Osteocyte (in vitro differentiated cells): ENCODE results near the gene CHAC1. TPM values are rescaled to one million over a fixed set of nuclear protein-coding genes. Genes with fewer than 3 reads are reported as not detected.

Experiments
- DNase-seq: peaks from one replicate; pipeline ENCODE4 v3.0.0; 2021; ENCODE audit warnings: mixed read lengths; ENCODE audit not compliant: unreplicated experiment; ENCODE audit errors: extremely low spot score
- H3K27ac Mint-ChIP-seq: one replicate; pipeline ENCODE4 v1.8.0; 2021; ENCODE audit warnings: mild to moderate bottlenecking, mixed read lengths; ENCODE audit not compliant: unreplicated experiment
- H3K27me3 Mint-ChIP-seq: one replicate; pipeline ENCODE4 v1.8.0; 2021; ENCODE audit warnings: mixed read lengths; ENCODE audit not compliant: unreplicated experiment
- H3K36me3 Mint-ChIP-seq: one replicate; pipeline ENCODE4 v1.8.0; 2021; ENCODE audit warnings: mixed read lengths; ENCODE audit not compliant: unreplicated experiment
- H3K4me1 Mint-ChIP-seq: one replicate; pipeline ENCODE4 v1.8.0; 2021; ENCODE audit warnings: mixed read lengths; ENCODE audit not compliant: unreplicated experiment
- H3K4me3 Mint-ChIP-seq: one replicate; pipeline ENCODE4 v1.8.0; 2021; ENCODE audit warnings: mild to moderate bottlenecking, moderate library complexity, mixed read lengths; ENCODE audit not compliant: unreplicated experiment
- H3K9me3 Mint-ChIP-seq: one replicate; pipeline ENCODE4 v1.8.0; 2021; ENCODE audit warnings: mixed read lengths; ENCODE audit not compliant: unreplicated experiment
- total RNA-seq: library from RNA; stranded (reverse); gene quantifications from 2 replicates; pipeline ENCODE4 v1.2.1, GENCODE V29; 2021
- TF ChIP-seq, protein P1 (sequence below): fragments of 200-600 bp; sonication (generic); IDR thresholded peaks from 2 replicates; pipeline ENCODE4 v1.5.0; 2021; ENCODE audit warnings: antibody characterized with exemption, mild to moderate bottlenecking, moderate library complexity

Gene CHAC1
- total RNA-seq, 1 donor from 2014 or later, result 33.3 TPM

DNA sequence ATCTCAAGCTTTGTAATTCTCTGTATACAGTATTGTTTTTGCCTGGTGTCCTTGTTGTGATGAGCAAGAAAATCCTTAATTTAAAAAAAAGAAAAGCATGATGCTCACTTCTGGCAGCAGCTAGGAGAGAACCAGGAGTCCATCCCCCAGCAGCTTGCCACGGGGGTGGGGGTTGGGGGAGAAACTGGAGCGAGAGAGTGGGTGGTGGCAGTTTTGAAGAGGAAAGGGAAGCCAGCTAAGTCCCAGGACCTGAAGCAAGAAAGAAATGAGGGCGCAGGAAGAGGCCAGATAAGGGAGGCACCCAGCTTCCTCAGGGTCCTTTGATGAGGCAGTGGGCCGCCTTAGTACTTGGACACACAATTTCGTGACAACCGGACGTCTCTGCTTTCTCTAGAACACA lies 23.5 kb downstream of the CHAC1 start:
- Mint-ChIP-seq H3K4me1 (peaks cover 15% of the 10 kb centered on the region), H3K4me3 (no peak overlapping the region), H3K9me3 (no peaks in the 10 kb centered on the region), H3K36me3 (peaks cover 37% of the 10 kb centered on the region), H3K27ac (peak overlapping the region; percentile 60), H3K27me3 (no peaks in the 10 kb centered on the region)
- TF ChIP-seq, protein P1, sequence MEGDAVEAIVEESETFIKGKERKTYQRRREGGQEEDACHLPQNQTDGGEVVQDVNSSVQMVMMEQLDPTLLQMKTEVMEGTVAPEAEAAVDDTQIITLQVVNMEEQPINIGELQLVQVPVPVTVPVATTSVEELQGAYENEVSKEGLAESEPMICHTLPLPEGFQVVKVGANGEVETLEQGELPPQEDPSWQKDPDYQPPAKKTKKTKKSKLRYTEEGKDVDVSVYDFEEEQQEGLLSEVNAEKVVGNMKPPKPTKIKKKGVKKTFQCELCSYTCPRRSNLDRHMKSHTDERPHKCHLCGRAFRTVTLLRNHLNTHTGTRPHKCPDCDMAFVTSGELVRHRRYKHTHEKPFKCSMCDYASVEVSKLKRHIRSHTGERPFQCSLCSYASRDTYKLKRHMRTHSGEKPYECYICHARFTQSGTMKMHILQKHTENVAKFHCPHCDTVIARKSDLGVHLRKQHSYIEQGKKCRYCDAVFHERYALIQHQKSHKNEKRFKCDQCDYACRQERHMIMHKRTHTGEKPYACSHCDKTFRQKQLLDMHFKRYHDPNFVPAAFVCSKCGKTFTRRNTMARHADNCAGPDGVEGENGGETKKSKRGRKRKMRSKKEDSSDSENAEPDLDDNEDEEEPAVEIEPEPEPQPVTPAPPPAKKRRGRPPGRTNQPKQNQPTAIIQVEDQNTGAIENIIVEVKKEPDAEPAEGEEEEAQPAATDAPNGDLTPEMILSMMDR, result no peak
- no peak for DNase-seq

GRCh38 chr15:40978141-40978540 lies 24.9 kb downstream of the CHAC1 start:
- no peak for DNase-seq
- Mint-ChIP-seq H3K4me1 (peaks cover 24% of the 10 kb centered on the region), H3K27me3 (no peaks in the 10 kb centered on the region), H3K27ac (no peak overlapping the region), H3K9me3 (no peaks in the 10 kb centered on the region), H3K36me3 (peaks cover 46% of the 10 kb centered on the region), H3K4me3 (no peak overlapping the region)
- TF ChIP-seq, protein P1, result no peak

DNA sequence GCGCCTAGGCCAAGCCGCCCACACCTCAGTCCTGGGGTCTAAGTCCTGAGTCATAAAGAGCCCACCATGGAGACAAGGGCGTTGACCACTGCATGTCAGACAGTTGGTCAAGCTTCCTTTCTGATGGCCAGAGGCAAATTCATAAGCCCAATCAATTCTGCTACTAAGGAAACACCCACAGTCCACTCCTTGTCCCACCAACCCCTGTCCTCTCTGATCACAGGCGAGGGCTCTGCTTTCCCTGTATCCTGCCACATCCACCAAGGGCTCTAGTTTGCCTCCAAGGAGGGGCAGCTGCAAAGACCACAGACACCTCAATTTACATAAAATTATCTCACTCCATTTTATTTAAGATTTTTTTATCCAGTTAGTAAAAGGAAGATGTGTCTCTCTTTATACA lies 25.3 kb downstream of the CHAC1 start:
- H3K36me3 Mint-ChIP-seq, result peaks cover 50% of the 10 kb centered on the region
- H3K9me3 Mint-ChIP-seq, result no peaks in the 10 kb centered on the region
- TF ChIP-seq, protein P1, result no peak
- no peak overlapping the region for H3K4me3 Mint-ChIP-seq
- DNase-seq, result no peak
- H3K27me3 Mint-ChIP-seq, result no peaks in the 10 kb centered on the region
- peaks cover 28% of the 10 kb centered on the region for H3K4me1 Mint-ChIP-seq
- no peak overlapping the region for H3K27ac Mint-ChIP-seq

DNA sequence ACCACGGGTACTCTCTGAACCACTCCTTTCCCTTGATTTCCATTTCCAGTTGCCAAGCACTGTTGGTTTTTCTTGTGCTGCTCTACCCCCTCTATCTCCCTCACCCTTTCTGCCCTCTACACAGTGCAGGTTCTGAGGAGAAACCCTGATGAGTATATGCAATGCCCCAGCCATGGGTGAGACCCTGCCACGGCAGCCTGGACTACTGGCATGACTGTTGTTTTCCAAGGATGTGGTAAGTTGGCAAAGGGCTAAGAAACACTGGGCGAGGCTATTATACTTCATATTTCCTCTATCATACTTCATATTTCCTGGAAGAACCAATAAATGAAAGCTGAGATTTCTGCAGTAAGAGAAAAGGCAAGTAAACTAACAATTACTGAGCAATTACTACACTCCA lies 27.9 kb downstream of the CHAC1 start:
- no peak for DNase-seq
- H3K9me3 Mint-ChIP-seq, result no peaks in the 10 kb centered on the region
- no peaks in the 10 kb centered on the region for H3K27me3 Mint-ChIP-seq
- H3K4me1 Mint-ChIP-seq, result peaks cover 33% of the 10 kb centered on the region
- no peak overlapping the region for H3K4me3 Mint-ChIP-seq
- TF ChIP-seq, protein P1, result no peak
- peaks cover 55% of the 10 kb centered on the region for H3K36me3 Mint-ChIP-seq
- no peak overlapping the region for H3K27ac Mint-ChIP-seq

DNA sequence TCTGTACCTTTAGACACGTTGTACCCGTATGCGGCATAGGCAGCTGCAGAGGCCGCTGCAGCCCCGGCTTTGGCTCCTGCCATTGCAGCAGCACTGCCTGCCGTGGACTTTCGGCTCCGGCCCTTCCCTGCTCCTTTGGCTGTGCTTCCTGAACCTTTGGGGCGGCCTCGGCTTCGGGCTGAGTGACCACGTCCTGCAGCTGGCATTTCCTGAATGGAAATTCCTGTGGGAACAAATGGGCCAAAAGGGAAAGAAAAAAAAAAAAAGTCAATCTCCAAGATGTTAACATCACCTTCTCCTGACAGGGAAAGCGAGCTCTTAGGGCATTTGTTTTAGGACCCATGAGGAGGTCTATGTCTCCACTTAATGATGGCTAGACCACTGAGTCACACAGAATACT lies 29.6 kb downstream of the CHAC1 start:
- no peaks in the 10 kb centered on the region for H3K27me3 Mint-ChIP-seq
- H3K4me3 Mint-ChIP-seq, result no peak overlapping the region
- H3K4me1 Mint-ChIP-seq, result peaks cover 27% of the 10 kb centered on the region
- no peaks in the 10 kb centered on the region for H3K9me3 Mint-ChIP-seq
- TF ChIP-seq, protein P1, result no peak
- DNase-seq, result no peak
- peaks cover 62% of the 10 kb centered on the region for H3K36me3 Mint-ChIP-seq
- H3K27ac Mint-ChIP-seq, result peak overlapping the region; percentile 81
